Upper lobe of left lung (tissue), 6 donors: ENCODE data around the gene RSPH10B. TPM values are rescaled to one million over a fixed set of nuclear protein-coding genes. Genes with fewer than 3 reads are reported as not detected.
"Not testable (repeated sequence)": the region's sequence is repeated elsewhere in the genome, so short reads cannot be mapped to it uniquely, and the experiment has no call there.

Experiments
- ATAC-seq, 2 donors: fragments of 200-7000 bp; cut with Tn5 transposase; one replicate each; pipeline ENCODE4 v1.9.1; 2022; ENCODE audit warnings: mild to moderate bottlenecking in 2 of 2, moderate library complexity in 2 of 2; ENCODE audit not compliant: low FRiP score in 2 of 2
- DNase-seq, 2 donors: peaks; one replicate each; pipeline ENCODE4 v3.0.0-alpha.2; 2019 to 2020
- H3K27ac ChIP-seq, 4 donors: fragments of 200-600 bp; sonication (generic); one replicate each; pipeline ENCODE4 v1.5.1; 2016 to 2019
- H3K27me3 ChIP-seq, 4 donors: fragments of 200-600 bp; sonication (generic); one replicate each; pipeline ENCODE4 v1.5.1; 2017 to 2019
- H3K36me3 ChIP-seq, 4 donors: fragments of 200-600 bp; sonication (generic); one replicate each; pipeline ENCODE4 v1.5.1; 2016 to 2019
- H3K4me1 ChIP-seq, 4 donors: fragments of 200-600 bp; sonication (generic); one replicate each; pipeline ENCODE4 v1.5.1; 2018 to 2019
- H3K4me3 ChIP-seq, 4 donors: fragments of 200-600 bp; sonication (generic); one replicate each; pipeline ENCODE4 v1.5.1; 2017 to 2019; ENCODE audit warnings: mild to moderate bottlenecking in 2 of 4, moderate library complexity in 1 of 4
- H3K9me3 ChIP-seq, 4 donors: fragments of 200-600 bp; sonication (generic); one replicate each; pipeline ENCODE4 v1.5.1; 2018 to 2019
- CTCF ChIP-seq, 6 experiments: fragments of 450-650 bp in 4 of 6; fragments of 200-600 bp in 2 of 6; sonication (generic) in 2 of 6; IDR thresholded peaks; one replicate each; pipeline ENCODE4 v1.5.1; 2016 to 2019; ENCODE audit warnings: antibody characterized with exemption in 6 of 6
- EP300 ChIP-seq, 4 donors: sonication (generic); formaldehyde crosslinking; IDR thresholded peaks; one replicate each; pipeline ENCODE4 v1.5.1; 2017; ENCODE audit warnings: antibody characterized with exemption in 4 of 4, control low read depth in 2 of 4
- POLR2A ChIP-seq, 4 donors: fragments of 450-650 bp; IDR thresholded peaks; one replicate each; pipeline ENCODE4 v1.5.1; 2016 to 2017; ENCODE audit warnings: antibody characterized with exemption in 4 of 4, mild to moderate bottlenecking in 2 of 4
- POLR2AphosphoS5 ChIP-seq, 2 donors: sonication (generic); formaldehyde crosslinking; IDR thresholded peaks; one replicate each; pipeline ENCODE4 v1.5.1; 2017; ENCODE audit warnings: antibody characterized with exemption in 2 of 2
- WGBS, 2 donors: methylation state at CpG; one replicate each; pipeline ENCODE4 v1.1.5; 2017 to 2018; 5-methylcytosine and 5-hydroxymethylcytosine counted together
- total RNA-seq, 6 donors: library from RNA; depleted of rRNA in 4 of 6; stranded (reverse); fragments of >200 nt in 4 of 6; gene quantifications; one replicate each; pipeline versions ENCODE4 v1.1.0 to v1.2.1, GENCODE V29; 2016 to 2021
- donor health status: DM: no; HTN: no; CAD: no; lungs with moderate emphysema.
- donor health status: DM: no; HTN: yes; CAD: no; lungs with severe emphysema.

Gene RSPH10B
- total RNA-seq, 6 donors from 2014 or later = 0.20 to 20.5 (median 4.4) TPM

DNA sequence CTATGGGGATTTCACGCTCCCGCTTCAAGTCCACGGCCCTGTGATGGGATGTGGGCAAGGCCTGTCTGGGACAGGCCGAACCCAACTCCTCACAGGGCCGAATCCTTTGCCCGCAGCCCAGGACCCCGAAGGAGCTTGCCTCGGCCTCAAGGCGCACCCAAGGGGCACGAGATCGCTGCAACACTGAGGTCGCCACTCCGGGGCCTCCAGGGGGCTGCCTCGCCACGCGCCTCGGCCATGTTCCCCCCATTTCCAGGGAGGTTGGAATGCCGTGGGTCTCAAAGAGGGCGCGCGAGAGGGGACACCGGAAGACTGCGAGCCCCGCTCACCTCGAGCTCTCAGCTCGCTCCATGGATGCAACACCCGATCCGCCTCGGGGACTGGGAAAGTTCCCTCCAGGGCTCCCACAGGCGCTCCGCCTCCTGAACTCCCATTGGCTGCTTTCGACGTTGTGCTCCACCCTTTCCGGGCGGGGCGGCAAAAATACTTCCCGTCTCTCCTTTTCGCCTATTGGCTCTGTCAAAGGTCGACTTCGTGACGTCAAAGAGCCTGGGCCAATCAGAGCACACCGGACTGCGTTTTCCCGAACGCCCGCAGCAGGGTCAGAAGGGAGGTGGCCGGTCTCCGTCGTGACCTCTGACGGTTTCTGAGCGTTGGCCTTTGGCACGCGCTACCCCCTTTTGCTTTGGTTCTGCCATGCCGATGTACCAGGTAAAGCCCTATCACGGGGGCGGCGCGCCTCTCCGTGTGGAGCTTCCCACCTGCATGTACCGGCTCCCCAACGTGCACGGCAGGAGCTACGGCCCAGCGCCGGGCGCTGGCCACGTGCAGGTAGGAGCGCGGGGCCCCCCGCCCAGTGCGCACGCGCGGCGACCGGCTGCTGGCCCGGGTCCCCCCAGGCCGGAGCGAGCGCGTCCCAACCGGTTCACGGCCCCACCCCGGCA, 38.5 kb upstream of the RSPH10B start, which contains the start of the genes AIMP2 and PMS2:
TSS of gene AIMP2 (plus strand) at position 605 of the 944 bp plus-strand sequence. CDS start at position 697, 92 bp downstream.
TSS of gene PMS2 (minus strand) at position 382 of the 944 bp plus-strand sequence. CDS start at position 352, 30 bp downstream.
- peak in 2 of 6 experiments; percentile 13 to 28 for TF ChIP-seq CTCF (IDR thresholded peaks at IDR 0.05)
- TF ChIP-seq POLR2AphosphoS5 (IDR thresholded peaks at IDR 0.05) = peak; percentile 64 to 79
- peak in 3 of 4 donors; percentile 53 to 85 (median 76) for TF ChIP-seq POLR2A (IDR thresholded peaks at IDR 0.05)
- peak in 1 of 4 donors; percentile 20 for TF ChIP-seq EP300 (IDR thresholded peaks at IDR 0.05)
- WGBS, 2 donors = 0 to 2% methylated on average over 23 to 66 of the region's 84 CpGs
- Histone ChIP-seq H3K27me3 (no peaks in the 10 kb centered on the region), H3K4me3 (peak within 1 kb of the TSS; percentile 60 to 81 (median 76)), H3K9me3 (no peaks in the 10 kb centered on the region), H3K36me3 (peaks cover 0 to 9% (median 0%) of the 10 kb centered on the region in 4 donors), H3K27ac (peak within 1 kb of the TSS; percentile 91 to 96 (median 92)), H3K4me1 (peaks cover 10 to 40% (median 21%) of the 10 kb centered on the region in 4 donors)
- peak; percentile 96 to 97 for DNase-seq
- peak; percentile 98 for ATAC-seq

GRCh38 chr7:6007835-6008590, 37.5 kb upstream of the RSPH10B start:
- not testable (repeated sequence) for H3K27me3 ChIP-seq, DNase-seq, H3K9me3 ChIP-seq, ATAC-seq
- Histone ChIP-seq H3K4me3 (peak overlapping the region; percentile 60 to 81 (median 76)), H3K4me1 (peaks cover 10 to 34% (median 20%) of the 10 kb centered on the region in 4 donors), H3K27ac (peak overlapping the region; percentile 91 to 96 (median 92)), H3K36me3 (peaks cover 0 to 17% (median 3%) of the 10 kb centered on the region in 4 donors)
- 45 to 49% methylated on average over 27 of the region's 27 CpGs for WGBS, 2 donors

DNA sequence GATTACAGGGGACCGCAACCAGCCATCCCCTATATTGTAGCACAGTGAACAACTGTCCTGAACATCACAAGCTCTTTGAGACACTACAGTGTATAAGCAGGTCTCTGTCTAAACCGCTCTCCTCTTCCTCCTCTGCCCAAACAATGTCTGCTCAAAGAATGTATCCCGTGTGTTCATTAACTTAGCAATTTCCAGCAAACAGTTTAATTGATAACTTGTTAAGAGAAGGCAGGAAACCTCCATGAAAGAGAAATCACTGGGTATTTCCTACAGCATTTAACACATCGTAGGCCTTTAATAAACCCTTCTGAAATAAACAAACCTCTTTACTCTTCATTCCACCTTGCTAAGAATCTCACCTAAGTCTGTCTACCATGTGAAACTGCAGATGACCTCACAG, 36.9 kb upstream of the RSPH10B start:
- Histone ChIP-seq H3K4me3 (no peak overlapping the region), H3K4me1 (peaks cover 10 to 33% (median 20%) of the 10 kb centered on the region in 4 donors), H3K27ac (no peak overlapping the region), H3K36me3 (peaks cover 1 to 23% (median 8%) of the 10 kb centered on the region in 4 donors), H3K9me3 (no peaks in the 10 kb centered on the region), H3K27me3 (no peaks in the 10 kb centered on the region)
- ATAC-seq = no peak
- no peak for TF ChIP-seq POLR2AphosphoS5 (IDR thresholded peaks at IDR 0.05)
- TF ChIP-seq POLR2A (IDR thresholded peaks at IDR 0.05) = no peak
- no peak for TF ChIP-seq EP300 (IDR thresholded peaks at IDR 0.05)
- no peak for TF ChIP-seq CTCF (IDR thresholded peaks at IDR 0.05)
- 78 to 88% methylated on average over 4 of the region's 4 CpGs for WGBS, 2 donors
- DNase-seq = no peak

GRCh38 chr7:5997210-5997808, 26.8 kb upstream of the RSPH10B start:
- 59 to 62% methylated on average over 10 of the region's 10 CpGs for WGBS, 2 donors
- Histone ChIP-seq H3K4me3 (no peak overlapping the region), H3K27me3 (no peaks in the 10 kb centered on the region), H3K4me1 (no peaks in the 10 kb centered on the region), H3K36me3 (peaks cover 9 to 77% (median 35%) of the 10 kb centered on the region in 4 donors), H3K9me3 (no peaks in the 10 kb centered on the region), H3K27ac (peak overlapping the region in 1 of 4 donors; percentile 16)
- peak in 5 of 6 experiments; percentile 31 to 56 (median 48) for TF ChIP-seq CTCF (IDR thresholded peaks at IDR 0.05)
- no peak for TF ChIP-seq EP300 (IDR thresholded peaks at IDR 0.05)
- ATAC-seq (peak in 1 of 2 donors; percentile 81), DNase-seq (peak in 1 of 2 donors; percentile 45)

DNA sequence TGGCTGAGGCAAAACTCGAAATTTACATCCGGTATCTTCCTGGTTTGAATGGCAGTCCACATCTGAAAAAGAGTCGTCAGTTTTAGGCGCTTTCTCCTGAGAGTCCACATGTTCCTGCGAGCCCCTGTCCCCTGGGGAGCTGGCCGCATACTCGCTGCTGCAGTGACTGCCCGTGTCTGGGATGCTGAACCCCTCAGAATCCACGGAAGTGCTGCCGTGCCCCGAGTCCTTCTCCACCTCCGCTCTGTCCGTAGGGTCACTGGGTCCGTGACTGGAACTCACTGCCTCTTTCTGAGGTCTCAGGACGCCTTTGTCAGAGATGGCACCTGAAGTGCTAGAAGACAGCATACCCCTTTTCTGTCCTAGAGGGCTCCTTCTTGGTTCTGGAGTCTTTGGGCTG, 16.6 kb upstream of the RSPH10B start:
- 92 to 93% methylated on average over 15 of the region's 15 CpGs for whole genome bisulfite sequencing, 2 donors
- not testable (repeated sequence) for H3K27me3 ChIP-seq, H3K4me1 ChIP-seq, H3K27ac ChIP-seq, ATAC-seq, H3K9me3 ChIP-seq, H3K4me3 ChIP-seq
- H3K36me3 ChIP-seq = peaks cover 9 to 50% (median 27%) of the 10 kb centered on the region in 4 donors
- DNase-seq = peak in 1 of 2 donors; percentile 32

DNA sequence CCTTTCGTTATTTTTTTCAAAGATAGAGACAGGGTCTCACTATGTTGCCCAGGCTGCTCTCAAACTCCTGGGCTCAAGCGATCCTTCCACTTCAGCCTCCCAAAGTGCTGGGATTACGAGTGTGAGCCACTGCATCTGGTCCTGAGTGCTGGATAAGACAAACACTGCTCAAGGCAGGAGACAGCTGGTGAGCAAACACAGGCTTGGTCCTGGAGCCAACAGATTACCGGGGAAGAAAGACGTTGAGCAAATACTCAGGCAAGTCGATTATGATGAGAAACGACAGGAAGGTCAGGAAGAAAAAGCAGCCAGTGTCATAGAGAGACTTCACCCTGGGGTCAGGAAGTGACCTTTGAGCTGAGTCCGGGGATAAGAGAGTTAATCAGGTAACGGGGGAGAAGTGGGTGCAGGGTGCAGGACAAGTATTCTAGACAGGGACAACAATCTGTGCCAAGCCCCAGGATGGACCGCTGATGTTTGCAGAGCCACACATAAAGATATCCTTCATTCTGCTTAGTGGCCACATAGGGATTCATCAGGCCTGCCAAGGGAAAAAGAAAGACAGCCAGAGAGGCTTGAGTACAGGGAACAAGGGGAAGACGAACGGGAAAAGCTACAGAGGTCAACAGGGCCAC, 9.3 kb upstream of the RSPH10B start:
- peaks cover 0 to 23% (median 3%) of the 10 kb centered on the region in 4 donors for H3K36me3 ChIP-seq
- H3K4me1 ChIP-seq, H3K27me3 ChIP-seq, H3K9me3 ChIP-seq, ATAC-seq, DNase-seq, H3K27ac ChIP-seq, H3K4me3 ChIP-seq: not testable (repeated sequence)
- 74% methylated on average over 3 of the region's 12 CpGs; no CpG with 5 or more reads in 1 of the 2 donors for WGBS, 2 donors

GRCh38 chr7:5973580-5973979, 3.1 kb upstream of the RSPH10B start:
- WGBS, 2 donors = no CpG with 5 or more reads among the region's 8 CpGs
- H3K27ac ChIP-seq, ATAC-seq, H3K4me1 ChIP-seq, H3K4me3 ChIP-seq, H3K9me3 ChIP-seq, DNase-seq, H3K27me3 ChIP-seq: not testable (repeated sequence)
- peaks cover 0 to 14% (median 3%) of the 10 kb centered on the region in 4 donors for H3K36me3 ChIP-seq

DNA sequence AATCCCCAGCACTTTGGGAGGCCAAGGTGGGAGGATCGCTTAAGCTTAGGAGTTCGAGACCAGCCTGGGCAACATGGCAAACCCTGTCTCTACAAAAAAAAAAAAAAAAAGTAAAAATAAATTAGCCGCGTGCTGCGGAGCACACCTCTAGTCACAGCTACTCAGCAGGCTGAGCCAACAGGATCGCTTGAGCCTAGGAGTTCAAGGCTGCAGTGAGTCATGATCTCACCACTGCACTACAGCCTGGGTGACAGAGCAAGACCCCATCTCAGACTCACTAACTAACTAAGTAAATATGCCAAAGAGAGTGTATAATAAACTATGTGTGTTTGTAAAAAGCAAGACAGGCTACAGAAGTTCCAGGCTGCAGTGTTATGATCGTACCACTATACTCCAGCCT, 6.7 kb downstream of the RSPH10B start:
- not testable (repeated sequence) for DNase-seq, H3K36me3 ChIP-seq, H3K4me1 ChIP-seq, H3K27ac ChIP-seq, H3K4me3 ChIP-seq, H3K9me3 ChIP-seq, H3K27me3 ChIP-seq, ATAC-seq
- WGBS, 2 donors = 87 to 88% methylated on average over 3 to 4 of the region's 7 CpGs
